Bronchial epithelial cell (primary cell): Measurements from ENCODE around the gene NOC2L. TPM values are rescaled to one million over a fixed set of nuclear protein-coding genes. Genes with fewer than 3 reads are reported as not detected.

ENCODE experiments used
- DNase-seq: peaks from one replicate; pipeline ENCODE4 v3.0.0-alpha.2; 2010; ENCODE audit warnings: low read depth
- FAIRE-seq: peaks from 2 replicates; lab custom pipeline; 2011; peaks lifted over from hg19 to GRCh38; lab: Jason Lieb, UNC
- H3K27me3 ChIP-seq: 2 replicates; pipeline ENCODE4 v1.5.1; 2011; ENCODE audit warnings: low read length; ENCODE audit not compliant: control insufficient read depth, insufficient read depth
- H3K36me3 ChIP-seq: 2 replicates; pipeline ENCODE4 v1.5.1; 2011; ENCODE audit warnings: low read length; ENCODE audit not compliant: control insufficient read depth, insufficient read depth
- H3K4me3 ChIP-seq: 2 replicates; pipeline ENCODE4 v1.5.1; 2011; ENCODE audit warnings: mild to moderate bottlenecking, low read depth, low read length, control low read depth
- total RNA-seq: library from RNA; depleted of rRNA; stranded (reverse); fragments of >200 nt; gene quantifications from 2 replicates; pipeline ENCODE4 v1.2.1, GENCODE V29; 2014
- TF ChIP-seq, protein P1 (sequence below): IDR thresholded peaks from 2 replicates; pipeline ENCODE4 v1.5.1; 2011; ENCODE audit warnings: mild to moderate bottlenecking, moderate library complexity, low read length, control low read depth, inconsistent platforms; ENCODE audit not compliant: insufficient read depth, severe bottlenecking

NOC2L gene
- total RNA-seq, 1 donor from 2014 or later: 128 TPM

DNA sequence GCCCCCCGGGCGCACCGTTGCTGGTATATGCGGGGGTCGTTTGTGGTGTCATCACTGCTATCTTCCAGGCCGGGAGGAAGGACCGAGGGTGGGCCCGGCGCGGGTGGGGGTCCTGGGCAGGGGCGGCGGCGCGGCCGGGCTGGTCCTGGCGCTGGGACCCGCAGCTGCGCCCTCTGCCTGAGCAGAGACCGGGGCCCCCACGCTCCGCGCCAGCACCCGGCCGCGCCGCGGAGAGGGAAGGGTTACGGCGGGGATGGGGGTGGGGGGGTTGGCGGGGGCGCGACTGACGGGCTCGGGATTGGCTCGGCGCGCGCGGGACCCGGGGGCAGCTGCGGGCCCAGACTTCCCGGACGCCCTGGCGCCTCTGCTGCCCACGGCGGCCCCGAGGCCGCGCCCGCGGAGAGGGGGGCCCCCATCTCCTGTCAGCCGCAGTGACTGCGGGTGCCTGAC lies 49.2 kb downstream of the NOC2L start:
- H3K27me3 ChIP-seq: peaks cover 21% of the 10 kb centered on the region
- TF ChIP-seq, protein P1, sequence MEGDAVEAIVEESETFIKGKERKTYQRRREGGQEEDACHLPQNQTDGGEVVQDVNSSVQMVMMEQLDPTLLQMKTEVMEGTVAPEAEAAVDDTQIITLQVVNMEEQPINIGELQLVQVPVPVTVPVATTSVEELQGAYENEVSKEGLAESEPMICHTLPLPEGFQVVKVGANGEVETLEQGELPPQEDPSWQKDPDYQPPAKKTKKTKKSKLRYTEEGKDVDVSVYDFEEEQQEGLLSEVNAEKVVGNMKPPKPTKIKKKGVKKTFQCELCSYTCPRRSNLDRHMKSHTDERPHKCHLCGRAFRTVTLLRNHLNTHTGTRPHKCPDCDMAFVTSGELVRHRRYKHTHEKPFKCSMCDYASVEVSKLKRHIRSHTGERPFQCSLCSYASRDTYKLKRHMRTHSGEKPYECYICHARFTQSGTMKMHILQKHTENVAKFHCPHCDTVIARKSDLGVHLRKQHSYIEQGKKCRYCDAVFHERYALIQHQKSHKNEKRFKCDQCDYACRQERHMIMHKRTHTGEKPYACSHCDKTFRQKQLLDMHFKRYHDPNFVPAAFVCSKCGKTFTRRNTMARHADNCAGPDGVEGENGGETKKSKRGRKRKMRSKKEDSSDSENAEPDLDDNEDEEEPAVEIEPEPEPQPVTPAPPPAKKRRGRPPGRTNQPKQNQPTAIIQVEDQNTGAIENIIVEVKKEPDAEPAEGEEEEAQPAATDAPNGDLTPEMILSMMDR: no peak
- no peak overlapping the region for H3K4me3 ChIP-seq
- FAIRE-seq (no peak), DNase-seq (no peak)
- no peaks in the 10 kb centered on the region for H3K36me3 ChIP-seq

DNA sequence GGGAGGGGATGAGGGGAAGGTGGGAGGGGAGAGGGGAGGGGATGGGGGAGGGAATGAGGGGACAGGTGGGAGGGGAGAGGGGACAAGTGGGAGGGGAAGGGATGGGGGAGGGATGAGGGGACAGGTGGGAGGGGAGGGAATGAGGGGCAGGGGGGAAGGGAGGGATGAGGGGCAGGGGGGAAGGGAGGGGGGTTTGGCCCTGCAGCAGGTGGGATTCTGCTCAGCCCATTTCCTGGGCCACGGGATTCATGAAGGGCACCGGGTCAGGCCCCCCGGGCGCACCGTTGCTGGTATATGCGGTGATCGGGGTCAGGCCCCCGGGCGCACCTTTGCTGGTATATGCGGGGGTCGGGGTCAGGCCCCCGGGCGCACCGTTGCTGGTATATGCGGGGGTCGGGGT lies 50.4 kb downstream of the NOC2L start:
- DNase-seq: no peak
- Histone ChIP-seq H3K4me3 (no peak overlapping the region), H3K36me3 (no peaks in the 10 kb centered on the region), H3K27me3 (peaks cover 13% of the 10 kb centered on the region)
- FAIRE-seq: no peak
- TF ChIP-seq, protein P1: no peak

DNA sequence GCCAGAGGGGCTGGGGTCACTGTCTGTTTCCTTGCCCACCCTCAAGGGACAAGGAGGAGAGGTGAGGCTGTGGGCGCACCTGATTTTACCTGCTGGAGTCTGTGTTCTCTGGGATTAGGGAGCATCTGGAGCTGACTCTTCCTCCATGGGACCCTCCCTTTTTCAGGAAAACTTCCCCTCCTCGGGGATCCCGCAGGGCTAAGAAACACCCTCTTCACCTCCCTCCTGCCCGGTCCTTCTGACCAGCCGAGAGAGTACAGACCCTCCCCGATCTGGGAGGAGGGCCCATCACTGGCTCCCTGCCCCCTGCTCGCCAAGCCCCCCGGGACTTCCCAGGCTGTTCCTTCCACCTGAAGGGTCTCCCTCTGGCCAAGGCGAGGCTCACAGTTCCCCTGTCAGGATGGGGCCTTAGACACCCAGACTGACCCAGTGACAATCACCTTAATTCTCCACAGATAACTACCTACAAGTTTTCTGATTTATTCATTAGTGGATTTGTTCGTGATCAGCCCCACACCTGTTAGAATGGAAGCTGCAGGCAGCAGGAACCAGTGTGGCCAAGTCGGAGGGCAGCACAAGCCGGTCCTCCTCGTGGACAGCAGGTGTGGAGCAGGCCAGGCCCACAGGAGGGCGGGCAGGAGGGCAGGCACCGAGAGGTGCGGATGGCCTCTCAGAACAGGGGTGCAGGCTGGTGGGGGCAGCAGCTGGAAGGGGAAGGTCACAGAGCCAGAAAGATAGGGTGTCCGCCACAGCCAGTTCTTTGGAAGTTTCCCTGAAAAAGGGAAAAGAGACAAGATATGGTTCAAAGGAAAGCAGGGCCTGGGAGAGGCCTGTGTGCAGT lies 51.2 kb downstream of the NOC2L start:
- H3K27me3 ChIP-seq: peaks cover 11% of the 10 kb centered on the region
- no peaks in the 10 kb centered on the region for H3K36me3 ChIP-seq
- TF ChIP-seq, protein P1: no peak
- FAIRE-seq (no peak), DNase-seq (no peak)
- H3K4me3 ChIP-seq: no peak overlapping the region

DNA sequence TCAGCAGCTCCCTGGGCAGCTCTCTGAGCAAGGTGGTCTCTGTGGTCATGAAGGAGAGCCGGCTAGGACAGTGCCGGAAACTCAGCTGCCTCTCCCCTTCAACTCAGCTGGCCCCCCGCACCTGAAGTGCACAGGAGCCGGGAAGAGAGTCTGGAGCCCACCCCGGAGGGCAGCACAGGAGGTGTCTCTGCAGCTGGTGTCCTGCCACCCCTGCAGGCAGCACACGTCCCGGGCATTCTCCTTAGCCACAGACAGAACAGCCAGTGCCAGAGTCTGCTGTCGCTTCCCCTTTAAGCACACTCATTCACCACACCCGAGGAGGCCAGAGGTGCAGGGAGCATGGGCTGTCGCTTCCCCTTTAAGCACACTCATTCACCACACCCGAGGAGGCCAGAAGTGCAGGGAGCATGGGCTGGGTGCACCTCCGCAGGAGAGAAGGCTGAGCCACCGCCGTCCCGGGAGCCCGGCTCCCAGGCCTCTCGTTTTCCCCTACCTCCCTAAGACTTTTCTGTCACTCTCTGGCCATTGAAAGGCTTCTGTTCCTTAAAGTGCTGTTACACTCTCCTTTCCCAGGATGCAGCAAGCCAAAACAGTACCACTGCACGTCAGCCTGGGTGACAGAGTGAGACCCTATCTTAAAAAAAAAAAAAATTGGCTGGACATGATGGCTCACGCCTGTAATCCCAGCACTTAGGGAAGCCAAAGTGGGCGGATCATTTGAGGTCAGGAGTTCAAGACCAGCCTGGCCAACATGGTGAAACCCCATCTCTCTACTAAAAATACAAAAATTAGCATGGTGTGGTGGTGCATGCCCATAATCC lies 52.2 kb downstream of the NOC2L start:
- Histone ChIP-seq H3K36me3 (no peaks in the 10 kb centered on the region), H3K4me3 (no peak overlapping the region), H3K27me3 (peaks cover 6% of the 10 kb centered on the region)
- FAIRE-seq: peak; percentile 90
- DNase-seq: peak; percentile 70
- TF ChIP-seq, protein P1: no peak

DNA sequence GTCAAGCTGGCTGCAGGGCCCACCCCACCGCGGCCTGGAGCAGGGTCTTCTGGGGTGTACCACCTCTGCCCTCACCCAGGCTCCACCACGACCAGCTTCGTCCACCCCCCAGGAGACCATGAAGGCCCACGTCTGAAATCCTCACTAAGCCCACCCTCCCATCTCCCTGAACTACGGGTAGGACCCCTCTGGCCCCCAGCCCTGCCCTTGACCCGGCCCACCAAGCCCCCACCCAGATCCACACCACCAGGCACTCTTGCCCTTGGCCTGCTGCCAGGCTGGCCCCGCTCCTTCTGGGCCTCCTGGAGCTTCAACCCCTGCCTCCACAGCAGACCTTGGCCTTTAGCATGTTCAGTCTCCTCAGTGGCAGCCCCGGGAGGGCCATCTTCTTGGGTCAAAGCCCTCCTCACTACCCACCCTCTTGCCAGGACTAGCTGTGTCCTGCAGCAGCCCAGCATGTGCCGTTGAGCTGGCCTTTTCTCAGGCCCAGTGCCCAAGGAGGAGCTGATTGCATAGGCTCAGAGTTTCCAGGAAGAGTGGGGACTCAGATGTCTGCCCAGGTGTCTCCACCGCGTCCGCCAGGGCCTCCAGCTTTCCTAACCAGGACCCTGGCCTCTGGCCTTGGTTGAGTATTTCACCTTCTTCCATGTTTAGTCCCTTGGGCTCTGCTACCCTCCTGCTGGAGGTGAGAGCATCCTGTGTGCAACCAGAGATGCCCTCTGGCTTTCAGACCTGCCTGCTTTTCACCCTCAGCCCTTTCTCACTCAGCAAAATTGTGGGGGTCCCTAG lies 53.1 kb downstream of the NOC2L start:
- FAIRE-seq (no peak), DNase-seq (no peak)
- no peaks in the 10 kb centered on the region for H3K36me3 ChIP-seq
- H3K27me3 ChIP-seq: peaks cover 8% of the 10 kb centered on the region
- TF ChIP-seq, protein P1: no peak
- H3K4me3 ChIP-seq: no peak overlapping the region
